SK-N-MC (cell line): ENCODE data around the gene ALPP.

Source experiments
- EZH2 ChIP-seq: fragments of 200-600 bp; sonication (generic); IDR thresholded peaks from one replicate; pipeline ENCODE4 v1.6.1; 2017; ENCODE audit warnings: antibody characterized with exemption
- FOXP2 ChIP-seq: optimal IDR thresholded peaks from 2 replicates; pipeline ENCODE3; 2011; ENCODE audit warnings: mild to moderate bottlenecking, moderate library complexity; ENCODE audit not compliant: insufficient read depth; ENCODE audit errors: extremely low read length, control extremely low read depth
- POLR2AphosphoS5 ChIP-seq: IDR thresholded peaks from 2 replicates; pipeline ENCODE4 v1.6.1; 2012; ENCODE audit warnings: mild to moderate bottlenecking, low read depth, low read length, borderline replicate concordance

DNA sequence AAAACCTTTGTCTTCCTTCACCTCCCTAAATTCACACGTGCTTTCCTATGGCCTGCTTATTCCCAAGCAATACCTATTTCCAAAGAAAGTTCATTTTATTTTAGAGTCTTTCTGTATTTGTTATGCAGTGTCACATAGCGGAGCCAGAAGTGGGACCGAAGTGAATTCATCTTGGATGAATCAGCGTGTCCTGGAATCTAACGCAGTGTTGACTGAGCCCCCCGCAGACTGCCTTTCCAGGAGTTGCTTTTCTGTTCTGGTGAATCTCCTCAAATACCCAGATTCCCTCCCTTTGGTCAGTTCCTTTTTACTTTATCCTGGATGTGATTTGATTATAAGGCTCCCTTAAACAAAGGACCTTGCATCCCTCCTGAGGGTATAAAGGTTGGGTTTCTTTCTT, 10.8 kb downstream of the ALPP start:
- no peak for TF ChIP-seq POLR2AphosphoS5
- TF ChIP-seq EZH2 = no peak
- TF ChIP-seq FOXP2 = no peak
